Neural cell (in vitro differentiated cells): ENCODE results near the gene SLX4IP. TPM values are rescaled to one million over a fixed set of nuclear protein-coding genes. Genes with fewer than 3 reads are reported as not detected.

ENCODE experiments used
- H2AFZ ChIP-seq: fragments of 200-600, 300-800 bp; sonication (generic), shearing (Covaris generic); 2 replicates; pipeline ENCODE4 v1.6.0; 2014; ENCODE audit warnings: low read depth, mild to moderate bottlenecking, antibody characterized with exemption, low read length, moderate library complexity
- H3F3A ChIP-seq: fragments of 200-600 bp; shearing (Covaris generic); 2 replicates; pipeline ENCODE4 v1.6.1; 2016; ENCODE audit warnings: mild to moderate bottlenecking, moderate library complexity, mixed read lengths, antibody characterized with exemption, low read length; ENCODE audit not compliant: insufficient read depth, poor library complexity, severe bottlenecking
- H3K27ac ChIP-seq: fragments of 200-600, 300-800 bp; sonication (generic), shearing (Covaris generic); 2 replicates; pipeline ENCODE4 v1.5.1; 2014; ENCODE audit warnings: mild to moderate bottlenecking, low read length, moderate library complexity
- H3K27me3 ChIP-seq: fragments of 300-800, 200-600 bp; sonication (generic), shearing (Covaris generic); 2 replicates; pipeline ENCODE4 v1.6.0; 2014; ENCODE audit warnings: mild to moderate bottlenecking, low read depth, low read length, moderate library complexity; ENCODE audit not compliant: insufficient read depth
- H3K36me3 ChIP-seq: fragments of 300-800, 200-600 bp; sonication (generic), shearing (Covaris generic); 2 replicates; pipeline ENCODE4 v1.5.1; 2014; ENCODE audit warnings: mild to moderate bottlenecking, antibody characterized with exemption, low read length, moderate library complexity; ENCODE audit not compliant: insufficient read depth
- H3K4me2 ChIP-seq: fragments of 300-800, 200-600 bp; sonication (generic), shearing (Covaris generic); 2 replicates; pipeline ENCODE4 v1.6.0; 2014; ENCODE audit warnings: mild to moderate bottlenecking, low read length
- H3K4me3 ChIP-seq: fragments of 300-800, 200-600 bp; sonication (generic), shearing (Covaris generic); 2 replicates; pipeline ENCODE4 v1.5.1; 2014; ENCODE audit warnings: mild to moderate bottlenecking, low read length, moderate library complexity
- H3K79me2 ChIP-seq: fragments of 200-600 bp; shearing (Covaris generic); replicated peaks from 2 replicates; pipeline ENCODE4 v1.6.0; 2014; ENCODE audit warnings: mild to moderate bottlenecking, low read length, moderate library complexity; ENCODE audit not compliant: insufficient read depth
- H3K9ac ChIP-seq: fragments of 300-800, 200-600 bp; sonication (generic), shearing (Covaris generic); 2 replicates; pipeline ENCODE4 v1.6.1; 2016; ENCODE audit warnings: mild to moderate bottlenecking, low read length, mixed read lengths
- H3K9me2 ChIP-seq: fragments of 200-600 bp; shearing (Covaris generic); 2 replicates; pipeline ENCODE4 v1.6.1; 2016; ENCODE audit warnings: mild to moderate bottlenecking, low read length, mixed read lengths; ENCODE audit not compliant: insufficient read depth
- H3K9me3 ChIP-seq: fragments of 200-600, 300-800 bp; sonication (generic), shearing (Covaris generic); 2 replicates; pipeline ENCODE4 v1.6.1; 2016; ENCODE audit warnings: mild to moderate bottlenecking, mixed run types, low read length, moderate library complexity, mixed read lengths
- H4K20me1 ChIP-seq: fragments of 200-600 bp; shearing (Covaris generic); 2 replicates; pipeline ENCODE4 v1.6.1; 2016; ENCODE audit warnings: mild to moderate bottlenecking, mixed run types; ENCODE audit not compliant: insufficient read depth
- CTCF ChIP-seq: fragments of 450-650 bp; IDR thresholded peaks from 2 replicates; pipeline ENCODE4 v1.5.1; 2014; ENCODE audit warnings: antibody characterized with exemption, mild to moderate bottlenecking, moderate library complexity; ENCODE audit not compliant: poor library complexity, severe bottlenecking
- EP300 ChIP-seq: fragments of 450-650 bp; conservative IDR thresholded peaks from 2 replicates; pipeline ENCODE4 v1.6.1; 2014; ENCODE audit warnings: antibody characterized with exemption, mild to moderate bottlenecking, moderate library complexity; ENCODE audit not compliant: poor library complexity, severe bottlenecking
- EZH2 ChIP-seq: fragments of 200-600, 300-800 bp; shearing (Covaris generic), sonication (generic); IDR thresholded peaks from 2 replicates; pipeline ENCODE4 v1.6.1; 2014; ENCODE audit warnings: antibody characterized with exemption, low read length, borderline replicate concordance, mild to moderate bottlenecking; ENCODE audit not compliant: insufficient read depth, poor library complexity, severe bottlenecking
- RAD21 ChIP-seq: fragments of 450-650 bp; conservative IDR thresholded peaks from 2 replicates; pipeline ENCODE4 v1.6.1; 2014; ENCODE audit warnings: antibody characterized with exemption, mild to moderate bottlenecking, moderate library complexity
- REST ChIP-seq: IDR thresholded peaks from 2 replicates; pipeline ENCODE4 v1.6.1; 2012; ENCODE audit warnings: borderline replicate concordance
- SMC3 ChIP-seq: fragments of 450-650 bp; conservative IDR thresholded peaks from 2 replicates; pipeline ENCODE4 v1.6.1; 2014; ENCODE audit warnings: antibody characterized with exemption, mild to moderate bottlenecking, moderate library complexity; ENCODE audit not compliant: poor library complexity
- TAF1 ChIP-seq: IDR thresholded peaks from 2 replicates; pipeline ENCODE4 v1.6.1; 2012; ENCODE audit warnings: low read depth
- polyA plus RNA-seq: library from polyadenylated mRNA; depleted of rRNA; stranded (reverse); fragments of >200 nt; gene quantifications from 2 replicates; pipeline ENCODE4 v1.2.3, GENCODE V29; 2014
- small RNA-seq, 3 experiments: library from RNA; depleted of rRNA; stranded (forward); fragments of <200 nt; gene quantifications; one replicate each; pipeline ENCODE3, GENCODE V24; 2012

The SLX4IP gene
- polyA plus RNA-seq, 1 donor from 2014 or later, result 6.4 TPM

- no peak overlapping the region for H3K27ac ChIP-seq
- H3K4me3 ChIP-seq, result no peak overlapping the region
- H3K4me2 ChIP-seq, result no peak overlapping the region
- no peaks in the 10 kb centered on the region for H3K36me3 ChIP-seq
- no peak overlapping the region for H2AFZ ChIP-seq
- no peaks in the 10 kb centered on the region for H3F3A ChIP-seq
- peaks cover 34% of the 10 kb centered on the region for H3K27me3 ChIP-seq
- H4K20me1 ChIP-seq, result no peaks in the 10 kb centered on the region
- H3K9ac ChIP-seq, result no peak overlapping the region
- H3K79me2 ChIP-seq, result no peaks in the 10 kb centered on the region
- no peaks in the 10 kb centered on the region for H3K9me3 ChIP-seq
- TF ChIP-seq CTCF (no peak), SMC3 (no peak), EZH2 (no peak), REST (no peak), RAD21 (no peak), EP300 (no peak), TAF1 (no peak)
- H3K9me2 ChIP-seq, result no peaks in the 10 kb centered on the region
These were observed 241.4 kb downstream of the SLX4IP start for GRCh38 chr20:10676518-10676917.

Small RNA genes within 50 kb of the gene (small RNA-seq; reads per million reads assigned to genes)
- 0 reads per million in 3 experiments for gene MIR6870

Other genes with a start within 250 kb of the SLX4IP start
- 135 and 139 TPM in 2 replicates for gene SNAP25, start 216.5 kb upstream of the SLX4IP start, polyA plus RNA-seq
- gene MKKS, start 1.1 kb upstream of the SLX4IP start, polyA plus RNA-seq, result 28.0 and 29.6 TPM in 2 replicates
- 9.0 and 10.2 TPM in 2 replicates for gene JAG1, start 238.7 kb downstream of the SLX4IP start, polyA plus RNA-seq